ENCODE data around the gene IFT57. TPM values are rescaled to one million over a fixed set of nuclear protein-coding genes. Genes with fewer than 3 reads are reported as not detected.

The IFT57 gene
- total RNA-seq, 2 experiments from 2014 or later, result 21.0 to 28.0 TPM

GRCh38 chr3:108208831-108209230 is 13.4 kb downstream of the IFT57 start:
- ChIA-PET POLR2A (no interaction called here), CTCF (no interaction called here)
- H3K4me1 Mint-ChIP-seq, result peaks cover 12% of the 10 kb centered on the region
- no peak overlapping the region for H3K27ac Mint-ChIP-seq
- H3K36me3 Mint-ChIP-seq (ENCODE audit: low read depth), result peaks cover 41% of the 10 kb centered on the region
- H3K9me3 Mint-ChIP-seq, result no peaks in the 10 kb centered on the region
- no peaks in the 10 kb centered on the region for H3K27me3 Mint-ChIP-seq
- H3K4me3 Mint-ChIP-seq, result no peak overlapping the region
- DNase-seq, result no peak

GRCh38 chr3:108202834-108203233 is 19.4 kb downstream of the IFT57 start:
- H3K9me3 Mint-ChIP-seq, result no peaks in the 10 kb centered on the region
- POLR2A ChIA-PET, result no interaction called here

GRCh38 chr3:108202080-108202479 is 20.1 kb downstream of the IFT57 start:
- peaks cover 13% of the 10 kb centered on the region for H3K4me1 Mint-ChIP-seq
- CTCF ChIA-PET, result no interaction called here
- POLR2A ChIA-PET, result no interaction called here
- H3K9me3 Mint-ChIP-seq, result no peaks in the 10 kb centered on the region
- no peak for DNase-seq
- no peaks in the 10 kb centered on the region for H3K27me3 Mint-ChIP-seq
- no peak overlapping the region for H3K27ac Mint-ChIP-seq
- no peak overlapping the region for H3K4me3 Mint-ChIP-seq
- H3K36me3 Mint-ChIP-seq (ENCODE audit: low read depth), result peaks cover 20% of the 10 kb centered on the region

More at GRCh38 chr3:108202834-108203233, 19.4 kb downstream of the IFT57 start:
- H3K4me3 Mint-ChIP-seq, result no peak overlapping the region
- CTCF ChIA-PET, result no interaction called here
- H3K27ac Mint-ChIP-seq, result no peak overlapping the region
- no peak for DNase-seq
- peaks cover 22% of the 10 kb centered on the region for H3K36me3 Mint-ChIP-seq (ENCODE audit: low read depth)
- peaks cover 13% of the 10 kb centered on the region for H3K4me1 Mint-ChIP-seq
- H3K27me3 Mint-ChIP-seq, result no peaks in the 10 kb centered on the region

GRCh38 chr3:108201258-108201657 is 21.0 kb downstream of the IFT57 start:
- Mint-ChIP-seq H3K27me3 (no peaks in the 10 kb centered on the region), H3K27ac (no peak overlapping the region), H3K9me3 (no peaks in the 10 kb centered on the region), H3K4me3 (no peak overlapping the region), H3K36me3 (ENCODE audit: low read depth) (peaks cover 15% of the 10 kb centered on the region), H3K4me1 (peaks cover 13% of the 10 kb centered on the region)
- ChIA-PET POLR2A (no interaction called here), CTCF (interaction anchor here (0.9 kb wide), 1 partner anchor 276 kb away, joined by 3 read pairs; no protein-coding TSS in a partner anchor)
- DNase-seq, result no peak

GRCh38 chr3:108200578-108200977 is 21.6 kb downstream of the IFT57 start:
- peaks cover 13% of the 10 kb centered on the region for H3K4me1 Mint-ChIP-seq
- H3K9me3 Mint-ChIP-seq, result no peaks in the 10 kb centered on the region
- no peak for DNase-seq
- no peak overlapping the region for H3K4me3 Mint-ChIP-seq
- ChIA-PET CTCF (interaction anchor here (0.9 kb wide), 1 partner anchor 277 kb away, joined by 3 read pairs; no protein-coding TSS in a partner anchor), POLR2A (no interaction called here)
- no peak overlapping the region for H3K27ac Mint-ChIP-seq
- H3K27me3 Mint-ChIP-seq, result no peaks in the 10 kb centered on the region
- H3K36me3 Mint-ChIP-seq (ENCODE audit: low read depth), result peaks cover 15% of the 10 kb centered on the region

GRCh38 chr3:108200024-108200423 is 22.2 kb downstream of the IFT57 start:
- ChIA-PET CTCF (interaction anchor here (0.9 kb wide), 1 partner anchor 278 kb away, joined by 3 read pairs; no protein-coding TSS in a partner anchor), POLR2A (no interaction called here)
- Mint-ChIP-seq H3K9me3 (no peaks in the 10 kb centered on the region), H3K36me3 (ENCODE audit: low read depth) (peaks cover 12% of the 10 kb centered on the region), H3K27me3 (no peaks in the 10 kb centered on the region), H3K4me3 (no peak overlapping the region), H3K27ac (no peak overlapping the region), H3K4me1 (peaks cover 13% of the 10 kb centered on the region)
- no peak for DNase-seq

GRCh38 chr3:108191394-108191793 is 30.8 kb downstream of the IFT57 start:
- H3K4me1 Mint-ChIP-seq, result no peaks in the 10 kb centered on the region
- peaks cover 24% of the 10 kb centered on the region for H3K36me3 Mint-ChIP-seq (ENCODE audit: low read depth)
- H3K27me3 Mint-ChIP-seq, result no peaks in the 10 kb centered on the region
- DNase-seq, result no peak
- no peak overlapping the region for H3K27ac Mint-ChIP-seq
- no peak overlapping the region for H3K4me3 Mint-ChIP-seq
- ChIA-PET CTCF (interaction anchor here (0.6 kb wide), 1 partner anchor 117 kb away, joined by 3 read pairs; no protein-coding TSS in a partner anchor), POLR2A (no interaction called here)
- H3K9me3 Mint-ChIP-seq, result peaks cover 5% of the 10 kb centered on the region

- H3K27me3 Mint-ChIP-seq, result no peaks in the 10 kb centered on the region
- no peak overlapping the region for H3K4me3 Mint-ChIP-seq
- H3K9me3 Mint-ChIP-seq, result peaks cover 5% of the 10 kb centered on the region
- H3K27ac Mint-ChIP-seq, result no peak overlapping the region
- H3K4me1 Mint-ChIP-seq, result no peaks in the 10 kb centered on the region
- CTCF ChIA-PET, result no interaction called here
- peaks cover 31% of the 10 kb centered on the region for H3K36me3 Mint-ChIP-seq (ENCODE audit: low read depth)
- POLR2A ChIA-PET, result no interaction called here
- DNase-seq, result no peak
Observed at GRCh38 chr3:108190346-108190745, 31.9 kb downstream of the IFT57 start.

GRCh38 chr3:108189440-108189839 is 32.8 kb downstream of the IFT57 start:
- POLR2A ChIA-PET, result no interaction called here
- no peak for DNase-seq
- no peaks in the 10 kb centered on the region for H3K27me3 Mint-ChIP-seq
- CTCF ChIA-PET, result interaction anchor here (1.0 kb wide), 1 partner anchor 36 kb away, joined by 3 read pairs; no protein-coding TSS in a partner anchor
- H3K4me3 Mint-ChIP-seq, result no peak overlapping the region
- no peak overlapping the region for H3K27ac Mint-ChIP-seq
- H3K4me1 Mint-ChIP-seq, result no peaks in the 10 kb centered on the region
- H3K36me3 Mint-ChIP-seq (ENCODE audit: low read depth), result peaks cover 37% of the 10 kb centered on the region
- peaks cover 5% of the 10 kb centered on the region for H3K9me3 Mint-ChIP-seq

- no peaks in the 10 kb centered on the region for H3K27me3 Mint-ChIP-seq
Observed at GRCh38 chr3:108185536-108185935, 36.7 kb downstream of the IFT57 start.

GRCh38 chr3:108184824-108185223 is 37.4 kb downstream of the IFT57 start:
- no peak overlapping the region for H3K4me3 Mint-ChIP-seq
- no peak overlapping the region for H3K27ac Mint-ChIP-seq
- H3K4me1 Mint-ChIP-seq, result no peaks in the 10 kb centered on the region
- peaks cover 21% of the 10 kb centered on the region for H3K36me3 Mint-ChIP-seq (ENCODE audit: low read depth)
- DNase-seq, result no peak
- no peaks in the 10 kb centered on the region for H3K27me3 Mint-ChIP-seq
- POLR2A ChIA-PET, result no interaction called here
- CTCF ChIA-PET, result no interaction called here
- peaks cover 4% of the 10 kb centered on the region for H3K9me3 Mint-ChIP-seq

More at GRCh38 chr3:108185536-108185935, 36.7 kb downstream of the IFT57 start:
- H3K36me3 Mint-ChIP-seq (ENCODE audit: low read depth), result peaks cover 28% of the 10 kb centered on the region
- no peak overlapping the region for H3K27ac Mint-ChIP-seq
- no peak overlapping the region for H3K4me3 Mint-ChIP-seq
- no peaks in the 10 kb centered on the region for H3K4me1 Mint-ChIP-seq
- DNase-seq, result no peak
- ChIA-PET CTCF (no interaction called here), POLR2A (no interaction called here)
- peaks cover 4% of the 10 kb centered on the region for H3K9me3 Mint-ChIP-seq

- H3K36me3 Mint-ChIP-seq (ENCODE audit: low read depth), result peaks cover 16% of the 10 kb centered on the region
- H3K27me3 Mint-ChIP-seq, result no peaks in the 10 kb centered on the region
- CTCF ChIA-PET, result no interaction called here
- no peaks in the 10 kb centered on the region for H3K4me1 Mint-ChIP-seq
- POLR2A ChIA-PET, result no interaction called here
- DNase-seq, result no peak
- peaks cover 4% of the 10 kb centered on the region for H3K9me3 Mint-ChIP-seq
- no peak overlapping the region for H3K4me3 Mint-ChIP-seq
- no peak overlapping the region for H3K27ac Mint-ChIP-seq
Observed at GRCh38 chr3:108183971-108184370, 38.3 kb downstream of the IFT57 start.

- H3K27me3 Mint-ChIP-seq, result no peaks in the 10 kb centered on the region
- peaks cover 4% of the 10 kb centered on the region for H3K9me3 Mint-ChIP-seq
- POLR2A ChIA-PET, result no interaction called here
- H3K4me1 Mint-ChIP-seq, result no peaks in the 10 kb centered on the region
- no peak overlapping the region for H3K27ac Mint-ChIP-seq
- H3K36me3 Mint-ChIP-seq (ENCODE audit: low read depth), result peaks cover 16% of the 10 kb centered on the region
- H3K4me3 Mint-ChIP-seq, result no peak overlapping the region
- no peak for DNase-seq
- CTCF ChIA-PET, result no interaction called here
Observed at GRCh38 chr3:108183181-108183580, 39.0 kb downstream of the IFT57 start.

- Mint-ChIP-seq H3K9me3 (peaks cover 4% of the 10 kb centered on the region), H3K27me3 (no peaks in the 10 kb centered on the region), H3K4me1 (no peaks in the 10 kb centered on the region), H3K4me3 (no peak overlapping the region), H3K27ac (no peak overlapping the region), H3K36me3 (ENCODE audit: low read depth) (peaks cover 16% of the 10 kb centered on the region)
- DNase-seq, result no peak
- CTCF ChIA-PET, result no interaction called here
- POLR2A ChIA-PET, result no interaction called here
Observed at GRCh38 chr3:108182339-108182738, 39.9 kb downstream of the IFT57 start.
